Measurements from ENCODE around the gene MAOA. TPM values are rescaled to one million over a fixed set of nuclear protein-coding genes. Genes with fewer than 3 reads are reported as not detected.

MAOA gene
- total and polyA plus RNA-seq, 2 donors (not counting 3 experiments of a cell fraction or from before 2014, with no cell fraction given): 12.6 to 23.5 TPM

DNA sequence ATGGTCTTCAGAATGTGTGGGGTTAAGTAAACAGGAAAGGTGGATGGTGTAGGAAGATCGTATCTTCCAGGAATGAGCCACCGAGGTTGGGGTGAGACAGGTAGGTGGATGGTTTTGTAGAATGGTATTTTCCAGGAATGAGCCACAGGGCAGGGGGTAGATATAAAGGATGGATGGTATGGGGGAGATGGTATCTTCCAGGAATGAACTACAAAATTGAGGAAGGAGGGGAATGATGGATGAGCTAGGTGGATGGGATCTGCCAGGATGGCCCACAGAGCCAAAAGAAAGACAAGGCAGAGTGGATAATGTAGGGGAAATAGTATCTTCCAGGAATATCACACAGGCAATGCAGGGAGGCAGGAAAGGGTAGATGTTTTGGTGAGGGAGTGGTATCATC lies 60.0 kb downstream of the MAOA start:
- intact Hi-C loops (cut with micrococcal nuclease) (no loop called here), dilution Hi-C loops (cut with MboI; ENCODE audit: extremely low pct_ligation_motif_present, low sequenced_read_pairs) (no loop called here)
- ChIA-PET POLR2A (no interaction called here), CTCF (no interaction called here)
- Histone ChIP-seq H3K9me1 (replicated peaks; ENCODE audit: control insufficient read depth, extremely low read depth, insufficient read depth, low read length) (no peaks in the 10 kb centered on the region), H2AFZ (ENCODE audit: low read depth, low read length) (no peak overlapping the region), H3K9me3 (replicated peaks; ENCODE audit: control insufficient read depth, insufficient read depth, low read length) (no peaks in the 10 kb centered on the region), H3K4me1 (ENCODE audit: control insufficient read depth, extremely low read depth, insufficient read depth, low read length) (no peaks in the 10 kb centered on the region), H3K27me3 (ENCODE audit: control insufficient read depth in 2 of 2, insufficient read depth in 2 of 2, low read length in 2 of 2) (no peaks in the 10 kb centered on the region), H3K4me3 (replicated peaks in 1 of 3; ENCODE audit: insufficient read depth in 1 of 3, low read depth in 1 of 3, low read length in 3 of 3) (no peak overlapping the region), H4K20me1 (replicated peaks; ENCODE audit: control insufficient read depth, extremely low read depth, insufficient read depth, low read length) (no peaks in the 10 kb centered on the region), H3K4me2 (ENCODE audit: insufficient read depth, low read length) (no peak overlapping the region), H3K36me3 (ENCODE audit: control insufficient read depth in 2 of 2, extremely low read depth in 1 of 2, insufficient read depth in 2 of 2, low read length in 2 of 2) (no peaks in the 10 kb centered on the region), H3K9ac (replicated peaks; ENCODE audit: extremely low read depth, insufficient read depth, low read length) (no peak overlapping the region), H3K79me2 (ENCODE audit: control insufficient read depth, insufficient read depth, low read length) (no peaks in the 10 kb centered on the region), H3K27ac (ENCODE audit: insufficient read depth, low read depth, low read length) (no peak overlapping the region)
- DNase-seq (ENCODE audit: low read depth, low spot score) (no peak), FAIRE-seq (no peak)
- BruUV-seq (replicated peaks): no TSS peak
- TF ChIP-seq POLR2A (IDR thresholded peaks at IDR 0.05; ENCODE audit: low read depth, low read length) (no peak), FOS (IDR thresholded peaks at IDR 0.05; ENCODE audit: borderline replicate concordance, insufficient read depth, low read length) (no peak), POLR2AphosphoS5 (IDR thresholded peaks at IDR 0.05; ENCODE audit: insufficient read depth, low read depth, low read length) (no peak), MAX (IDR thresholded peaks at IDR 0.05; ENCODE audit: insufficient read depth, insufficient read length) (no peak), GATA2 (IDR thresholded peaks at IDR 0.05; ENCODE audit: insufficient read depth, insufficient read length, low read depth, low read length) (no peak), MYC (IDR thresholded peaks at IDR 0.05; ENCODE audit: low read depth, low read length) (no peak), JUN (IDR thresholded peaks at IDR 0.05; ENCODE audit: borderline replicate concordance, insufficient read depth, insufficient read length, low read depth) (no peak), EZH2 (IDR thresholded peaks at IDR 0.05; ENCODE audit: borderline replicate concordance, low read depth, low read length, severe bottlenecking) (no peak), CTCF (IDR thresholded peaks at IDR 0.05; ENCODE audit: extremely low read depth in 1 of 2, insufficient read depth in 1 of 2, low read depth in 1 of 2, low read length in 2 of 2) (no peak)
